Natural killer cell treated with Interleukin-12 subunit alpha and Interleukin-12 subunit beta and Interleukin-15 and Interleukin-18, amount 100 ng/mL, for 72 hours (primary cell): ENCODE results near the gene SETD5. TPM values are rescaled to one million over a fixed set of nuclear protein-coding genes. Genes with fewer than 3 reads are reported as not detected.

Experiments
- ATAC-seq, 2 donors: fragments of 150-1000 bp; cut with Tn5 transposase in 1 of 2; sonication (Bioruptor Pico), chemical (Tn5 transposase) in 1 of 2; 2 replicates each; pipeline ENCODE4 v1.10.0; 2021
- DNase-seq: peaks from one replicate; pipeline ENCODE4 v3.0.0; 2022; ENCODE audit warnings: low spot score
- H3K27ac Mint-ChIP-seq, 2 donors: 1 replicate in 1 of 2; 2 replicates in 1 of 2; pipeline ENCODE4 v1.8.0; 2022; ENCODE audit warnings: mixed read lengths in 2 of 2, mild to moderate bottlenecking in 1 of 2, moderate library complexity in 1 of 2
- H3K27me3 Mint-ChIP-seq, 2 donors: 1 replicate in 1 of 2; 2 replicates in 1 of 2; pipeline ENCODE4 v1.8.0; 2022; ENCODE audit warnings: mixed read lengths in 2 of 2
- H3K36me3 Mint-ChIP-seq: one replicate; pipeline ENCODE4 v1.8.0; 2022; ENCODE audit warnings: mixed read lengths
- H3K4me1 Mint-ChIP-seq, 2 donors: 1 replicate in 1 of 2; 2 replicates in 1 of 2; pipeline ENCODE4 v1.8.0; 2022; ENCODE audit warnings: low read depth in 2 of 2, mixed read lengths in 2 of 2, mild to moderate bottlenecking in 1 of 2
- H3K4me3 Mint-ChIP-seq: one replicate; pipeline ENCODE4 v1.8.0; 2022; ENCODE audit warnings: mixed read lengths
- H3K9me3 Mint-ChIP-seq: 2 replicates; pipeline ENCODE4 v1.8.0; 2022; ENCODE audit warnings: mixed read lengths
- total RNA-seq, 2 donors: library from RNA; stranded (reverse); gene quantifications; one replicate each; pipeline ENCODE4 v1.2.3, GENCODE V29; 2022

SETD5 gene
- total RNA-seq, 2 donors from 2014 or later: 131 to 188 TPM

GRCh38 chr3:9384141-9384828, 13.1 kb upstream of the SETD5 start:
- Mint-ChIP-seq H3K27me3 (no peaks in the 10 kb centered on the region), H3K27ac (peak overlapping the region; percentile 27 to 53), H3K36me3 (peaks cover 25% of the 10 kb centered on the region), H3K9me3 (no peaks in the 10 kb centered on the region), H3K4me3 (no peak overlapping the region), H3K4me1 (peaks cover 9 to 11% of the 10 kb centered on the region in 2 donors)
- no peak for ATAC-seq
- DNase-seq: no peak

- no peaks in the 10 kb centered on the region for H3K9me3 Mint-ChIP-seq
- peak overlapping the region; percentile 40 to 71 for H3K27ac Mint-ChIP-seq
- peaks cover 10 to 12% of the 10 kb centered on the region in 2 donors for H3K4me1 Mint-ChIP-seq
- no peak overlapping the region for H3K4me3 Mint-ChIP-seq
- ATAC-seq (no peak), DNase-seq (no peak)
- H3K27me3 Mint-ChIP-seq: no peaks in the 10 kb centered on the region
- peaks cover 23% of the 10 kb centered on the region for H3K36me3 Mint-ChIP-seq
Observed at GRCh38 chr3:9385187-9386077, 12.0 kb upstream of the SETD5 start.

- Mint-ChIP-seq H3K9me3 (no peaks in the 10 kb centered on the region), H3K36me3 (peaks cover 28% of the 10 kb centered on the region), H3K27me3 (no peaks in the 10 kb centered on the region), H3K4me1 (peaks cover 16 to 18% of the 10 kb centered on the region in 2 donors), H3K4me3 (no peak overlapping the region), H3K27ac (peak overlapping the region; percentile 40 to 71)
- ATAC-seq (no peak), DNase-seq (no peak)
Observed at GRCh38 chr3:9386078-9386459, 11.3 kb upstream of the SETD5 start.

- DNase-seq (no peak), ATAC-seq (no peak)
- Mint-ChIP-seq H3K4me3 (no peak overlapping the region), H3K9me3 (no peaks in the 10 kb centered on the region), H3K36me3 (peaks cover 34% of the 10 kb centered on the region), H3K27ac (peak overlapping the region; percentile 40 to 71), H3K4me1 (peaks cover 23% of the 10 kb centered on the region in 2 donors), H3K27me3 (no peaks in the 10 kb centered on the region)
Observed at GRCh38 chr3:9386501-9387321, 10.7 kb upstream of the SETD5 start.

- no peak overlapping the region for H3K4me3 Mint-ChIP-seq
- DNase-seq (no peak), ATAC-seq (no peak)
- no peak overlapping the region for H3K27ac Mint-ChIP-seq
- no peaks in the 10 kb centered on the region for H3K27me3 Mint-ChIP-seq
- peaks cover 40% of the 10 kb centered on the region for H3K36me3 Mint-ChIP-seq
- H3K4me1 Mint-ChIP-seq: peaks cover 26 to 29% of the 10 kb centered on the region in 2 donors
- H3K9me3 Mint-ChIP-seq: no peaks in the 10 kb centered on the region
Observed at GRCh38 chr3:9387322-9387655, 10.1 kb upstream of the SETD5 start.

- H3K4me1 Mint-ChIP-seq: peaks cover 29 to 31% of the 10 kb centered on the region in 2 donors
- no peak for ATAC-seq
Observed at GRCh38 chr3:9388142-9388541, 9.3 kb upstream of the SETD5 start.

GRCh38 chr3:9388562-9389272, 8.7 kb upstream of the SETD5 start:
- Mint-ChIP-seq H3K4me1 (peaks cover 29 to 35% of the 10 kb centered on the region in 2 donors), H3K36me3 (peaks cover 40% of the 10 kb centered on the region), H3K4me3 (no peak overlapping the region), H3K27ac (peak overlapping the region in 1 of 2 donors; percentile 11), H3K9me3 (no peaks in the 10 kb centered on the region), H3K27me3 (no peaks in the 10 kb centered on the region)
- ATAC-seq: no peak
- no peak for DNase-seq

More at GRCh38 chr3:9388142-9388541, 9.3 kb upstream of the SETD5 start:
- Mint-ChIP-seq H3K4me3 (no peak overlapping the region), H3K27me3 (no peaks in the 10 kb centered on the region), H3K36me3 (peaks cover 40% of the 10 kb centered on the region), H3K27ac (no peak overlapping the region), H3K9me3 (no peaks in the 10 kb centered on the region)
- no peak for DNase-seq

- DNase-seq: no peak
- H3K4me3 Mint-ChIP-seq: no peak overlapping the region
- ATAC-seq: peak in 1 of 2 donors; percentile 16
- no peaks in the 10 kb centered on the region for H3K27me3 Mint-ChIP-seq
- H3K9me3 Mint-ChIP-seq: no peaks in the 10 kb centered on the region
- H3K27ac Mint-ChIP-seq: peak overlapping the region; percentile 21 to 72
- peaks cover 36 to 48% of the 10 kb centered on the region in 2 donors for H3K4me1 Mint-ChIP-seq
- peaks cover 45% of the 10 kb centered on the region for H3K36me3 Mint-ChIP-seq
Observed at GRCh38 chr3:9390265-9390888, 7.0 kb upstream of the SETD5 start.

GRCh38 chr3:9392041-9392440, 5.4 kb upstream of the SETD5 start:
- no peak for DNase-seq
- H3K4me3 Mint-ChIP-seq: peak overlapping the region; percentile 52
- ATAC-seq: no peak
- peaks cover 42 to 56% of the 10 kb centered on the region in 2 donors for H3K4me1 Mint-ChIP-seq
- H3K36me3 Mint-ChIP-seq: peaks cover 42% of the 10 kb centered on the region
- H3K27ac Mint-ChIP-seq: peak overlapping the region; percentile 72
- H3K27me3 Mint-ChIP-seq: no peaks in the 10 kb centered on the region
- no peaks in the 10 kb centered on the region for H3K9me3 Mint-ChIP-seq

GRCh38 chr3:9395570-9396300, 1.7 kb upstream of the SETD5 start:
- Mint-ChIP-seq H3K4me3 (peak overlapping the region; percentile 96), H3K4me1 (peaks cover 55 to 73% of the 10 kb centered on the region in 2 donors), H3K9me3 (no peaks in the 10 kb centered on the region), H3K27me3 (no peaks in the 10 kb centered on the region), H3K27ac (peak overlapping the region; percentile 90 to 97), H3K36me3 (peaks cover 42% of the 10 kb centered on the region)
- ATAC-seq (no peak), DNase-seq (no peak)

- peak overlapping the region; percentile 90 to 97 for H3K27ac Mint-ChIP-seq
- H3K36me3 Mint-ChIP-seq: peaks cover 38% of the 10 kb centered on the region
- DNase-seq: peak; percentile 88
- peak overlapping the region; percentile 96 for H3K4me3 Mint-ChIP-seq
- peak; percentile 47 to 55 for ATAC-seq
- peaks cover 54 to 73% of the 10 kb centered on the region in 2 donors for H3K4me1 Mint-ChIP-seq
- no peaks in the 10 kb centered on the region for H3K27me3 Mint-ChIP-seq
- H3K9me3 Mint-ChIP-seq: no peaks in the 10 kb centered on the region
Observed at GRCh38 chr3:9396301-9396631, 1.1 kb upstream of the SETD5 start.

GRCh38 chr3:9396632-9397331, 633 bp upstream of the SETD5 start:
- H3K27ac Mint-ChIP-seq: peak overlapping the region; percentile 90 to 97
- H3K36me3 Mint-ChIP-seq: peaks cover 33% of the 10 kb centered on the region
- peak; percentile 99 for DNase-seq

More at GRCh38 chr3:9396632-9397331, 633 bp upstream of the SETD5 start:
- Mint-ChIP-seq H3K4me1 (peaks cover 51 to 73% of the 10 kb centered on the region in 2 donors), H3K4me3 (peak overlapping the region; percentile 88), H3K9me3 (no peaks in the 10 kb centered on the region), H3K27me3 (no peaks in the 10 kb centered on the region)
- ATAC-seq: peak; percentile 84 to 88
